Right lobe of liver (tissue), 4 donors: ENCODE results near the gene ATXN1.

Experiments used
- POLR2A ChIP-seq: fragments of 450-650 bp; IDR thresholded peaks from one replicate; pipeline ENCODE4 v1.6.1; 2017; ENCODE audit warnings: antibody characterized with exemption, mild to moderate bottlenecking
- TF ChIP-seq, protein P1 (sequence below), 4 donors: fragments of 200-600 bp in 3 of 4; fragments of 450-650 bp in 1 of 4; IDR thresholded peaks; one replicate each; pipeline versions ENCODE4 v1.5.1 to v1.8.0; 2016 to 2022; ENCODE audit warnings: antibody characterized with exemption in 4 of 4, mild to moderate bottlenecking in 2 of 4
- donor health status: DM: no; HTN: no; CAD: no.
- donor health status: DM: no; HTN: no; CAD: no.
- donor health status: DM: no; HTN: yes; CAD: no.

DNA sequence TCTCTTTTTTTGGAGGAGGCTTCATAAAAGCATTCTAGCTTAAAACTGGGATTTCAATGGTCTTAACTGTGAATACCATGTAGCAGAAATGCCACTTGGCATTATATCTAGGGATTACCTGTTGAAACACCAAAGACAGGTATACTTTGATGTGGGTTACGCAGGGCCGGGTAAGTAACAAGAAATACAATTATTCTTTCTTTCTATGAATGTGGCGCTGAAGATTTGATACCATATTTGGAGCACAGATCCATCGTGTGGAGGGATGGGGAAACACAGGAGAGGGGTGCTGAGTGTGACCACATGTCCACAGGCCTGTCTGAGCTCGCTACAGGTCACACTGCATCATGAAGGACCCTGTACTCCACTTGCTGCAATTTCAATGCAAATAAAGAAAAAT lies 265.1 kb downstream of the ATXN1 start:
- TF ChIP-seq, protein P1, sequence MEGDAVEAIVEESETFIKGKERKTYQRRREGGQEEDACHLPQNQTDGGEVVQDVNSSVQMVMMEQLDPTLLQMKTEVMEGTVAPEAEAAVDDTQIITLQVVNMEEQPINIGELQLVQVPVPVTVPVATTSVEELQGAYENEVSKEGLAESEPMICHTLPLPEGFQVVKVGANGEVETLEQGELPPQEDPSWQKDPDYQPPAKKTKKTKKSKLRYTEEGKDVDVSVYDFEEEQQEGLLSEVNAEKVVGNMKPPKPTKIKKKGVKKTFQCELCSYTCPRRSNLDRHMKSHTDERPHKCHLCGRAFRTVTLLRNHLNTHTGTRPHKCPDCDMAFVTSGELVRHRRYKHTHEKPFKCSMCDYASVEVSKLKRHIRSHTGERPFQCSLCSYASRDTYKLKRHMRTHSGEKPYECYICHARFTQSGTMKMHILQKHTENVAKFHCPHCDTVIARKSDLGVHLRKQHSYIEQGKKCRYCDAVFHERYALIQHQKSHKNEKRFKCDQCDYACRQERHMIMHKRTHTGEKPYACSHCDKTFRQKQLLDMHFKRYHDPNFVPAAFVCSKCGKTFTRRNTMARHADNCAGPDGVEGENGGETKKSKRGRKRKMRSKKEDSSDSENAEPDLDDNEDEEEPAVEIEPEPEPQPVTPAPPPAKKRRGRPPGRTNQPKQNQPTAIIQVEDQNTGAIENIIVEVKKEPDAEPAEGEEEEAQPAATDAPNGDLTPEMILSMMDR (IDR thresholded peaks at IDR 0.05), result no peak
- no peak for TF ChIP-seq POLR2A
